ENCODE measurements around the gene PHLDA3. TPM values are rescaled to one million over a fixed set of nuclear protein-coding genes. Genes with fewer than 3 reads are reported as not detected.

PHLDA3 gene
- total RNA-seq, 2 donors from 2014 or later, result 25.2 to 48.8 TPM

DNA sequence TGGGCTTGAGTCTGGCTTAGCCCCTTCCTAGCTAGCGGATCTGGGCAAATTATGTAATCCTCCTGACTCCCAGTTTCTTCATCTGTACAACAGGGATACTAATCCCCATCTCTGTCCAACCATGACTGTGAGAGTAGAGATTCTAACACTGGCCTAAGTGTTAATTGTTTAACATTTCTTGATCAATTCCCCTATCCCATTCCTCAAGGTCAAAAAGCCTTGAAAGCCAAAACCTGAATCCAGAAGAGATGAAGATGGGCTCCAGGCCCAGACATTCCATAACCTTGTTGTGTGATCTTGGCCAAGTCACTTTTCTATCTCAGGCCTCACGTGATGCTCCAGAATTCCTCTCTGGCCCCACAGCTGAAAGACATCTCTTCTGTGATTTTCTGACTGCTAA, 18.8 kb upstream of the PHLDA3 start:
- H3K9me3 ChIP-seq, result no peaks in the 10 kb centered on the region
- H3K4me3 ChIP-seq, result no peak overlapping the region
- intact Hi-C loops (cut with DNase I), result no loop called here
- DNase-seq (no peak), ATAC-seq (no peak)
- H3K27me3 ChIP-seq, result no peaks in the 10 kb centered on the region
- H3K36me3 ChIP-seq (replicated peaks in 1 of 2; ENCODE audit: insufficient read depth in 1 of 2, low read depth in 2 of 2), result peaks cover 0 to 11% of the 10 kb centered on the region in 2 donors
- no peak for TF ChIP-seq POLR2A (IDR thresholded peaks at IDR 0.05)
- TF ChIP-seq, protein P1, sequence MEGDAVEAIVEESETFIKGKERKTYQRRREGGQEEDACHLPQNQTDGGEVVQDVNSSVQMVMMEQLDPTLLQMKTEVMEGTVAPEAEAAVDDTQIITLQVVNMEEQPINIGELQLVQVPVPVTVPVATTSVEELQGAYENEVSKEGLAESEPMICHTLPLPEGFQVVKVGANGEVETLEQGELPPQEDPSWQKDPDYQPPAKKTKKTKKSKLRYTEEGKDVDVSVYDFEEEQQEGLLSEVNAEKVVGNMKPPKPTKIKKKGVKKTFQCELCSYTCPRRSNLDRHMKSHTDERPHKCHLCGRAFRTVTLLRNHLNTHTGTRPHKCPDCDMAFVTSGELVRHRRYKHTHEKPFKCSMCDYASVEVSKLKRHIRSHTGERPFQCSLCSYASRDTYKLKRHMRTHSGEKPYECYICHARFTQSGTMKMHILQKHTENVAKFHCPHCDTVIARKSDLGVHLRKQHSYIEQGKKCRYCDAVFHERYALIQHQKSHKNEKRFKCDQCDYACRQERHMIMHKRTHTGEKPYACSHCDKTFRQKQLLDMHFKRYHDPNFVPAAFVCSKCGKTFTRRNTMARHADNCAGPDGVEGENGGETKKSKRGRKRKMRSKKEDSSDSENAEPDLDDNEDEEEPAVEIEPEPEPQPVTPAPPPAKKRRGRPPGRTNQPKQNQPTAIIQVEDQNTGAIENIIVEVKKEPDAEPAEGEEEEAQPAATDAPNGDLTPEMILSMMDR (IDR thresholded peaks at IDR 0.05), result no peak
- H3K4me1 ChIP-seq, result peaks cover 17% of the 10 kb centered on the region
- 64 to 84% methylated on average over 1 to 2 of the region's 2 CpGs for WGBS, 2 donors
- no peak overlapping the region for H3K27ac ChIP-seq

DNA sequence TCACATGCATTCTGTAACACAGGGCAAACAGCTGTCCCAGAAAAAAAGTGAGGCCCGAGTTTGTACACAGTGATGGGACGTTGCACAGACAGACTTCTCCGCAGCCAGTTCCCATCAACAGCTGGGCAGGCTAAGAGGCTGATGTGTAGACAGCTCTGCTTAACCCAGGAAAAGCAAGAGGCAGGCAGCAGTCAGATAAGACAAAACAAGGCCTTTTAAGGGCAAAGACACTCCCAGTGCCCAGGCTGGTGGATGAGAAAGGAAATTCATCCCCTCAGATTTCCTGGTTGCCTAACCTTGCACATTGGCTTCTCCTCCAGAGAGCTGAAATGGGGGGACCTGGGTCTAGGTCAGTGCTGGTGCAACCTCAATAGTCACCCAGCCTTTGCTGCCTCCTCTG, 17.2 kb upstream of the PHLDA3 start:
- Histone ChIP-seq H3K9me3 (no peaks in the 10 kb centered on the region), H3K36me3 (replicated peaks in 1 of 2; ENCODE audit: insufficient read depth in 1 of 2, low read depth in 2 of 2) (peaks cover 0 to 11% of the 10 kb centered on the region in 2 donors), H3K27ac (no peak overlapping the region), H3K27me3 (no peaks in the 10 kb centered on the region), H3K4me1 (peaks cover 32% of the 10 kb centered on the region), H3K4me3 (no peak overlapping the region)
- WGBS, 2 donors, result 67 to 68% methylated on average over 3 of the region's 3 CpGs
- intact Hi-C loops (cut with DNase I), result no loop called here
- TF ChIP-seq POLR2A (IDR thresholded peaks at IDR 0.05), result no peak
- TF ChIP-seq, protein P1 (IDR thresholded peaks at IDR 0.05), result no peak
- ATAC-seq, result no peak
- no peak for DNase-seq

DNA sequence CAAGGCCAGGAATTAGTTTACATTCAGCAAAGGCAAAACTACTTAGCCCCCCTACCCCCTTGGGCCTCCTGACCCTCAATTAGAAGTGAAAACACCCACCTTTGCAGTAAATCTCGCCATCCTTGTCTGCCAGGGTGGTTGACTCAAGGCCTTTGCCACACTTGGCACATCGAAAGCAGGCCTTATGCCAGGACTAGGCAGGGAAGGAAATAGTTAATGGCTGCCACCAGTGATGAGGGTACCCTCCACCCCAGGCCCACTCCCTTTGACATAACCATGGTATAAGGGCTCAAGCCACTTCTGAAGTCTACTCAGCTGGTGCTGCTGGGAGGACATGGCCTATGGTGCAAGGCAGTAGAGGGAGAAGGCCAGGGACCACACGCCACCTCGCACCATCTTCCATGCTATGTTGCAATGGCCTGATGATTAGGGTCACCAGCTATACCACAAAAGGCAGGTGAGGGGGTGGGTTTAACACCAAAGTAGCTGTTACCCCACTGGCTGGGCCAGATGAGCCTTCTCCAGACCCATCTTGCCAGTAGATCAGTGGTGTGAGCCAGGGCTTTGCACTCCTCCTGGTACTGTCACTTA, 16.3 kb upstream of the PHLDA3 start:
- Histone ChIP-seq H3K36me3 (replicated peaks in 1 of 2; ENCODE audit: insufficient read depth in 1 of 2, low read depth in 2 of 2) (peaks cover 0 to 11% of the 10 kb centered on the region in 2 donors), H3K27ac (no peak overlapping the region), H3K9me3 (no peaks in the 10 kb centered on the region), H3K4me3 (no peak overlapping the region), H3K27me3 (no peaks in the 10 kb centered on the region), H3K4me1 (peaks cover 39% of the 10 kb centered on the region)
- intact Hi-C loops (cut with DNase I), result no loop called here
- no peak for ATAC-seq
- DNase-seq, result no peak
- no peak for TF ChIP-seq POLR2A (IDR thresholded peaks at IDR 0.05)
- TF ChIP-seq, protein P1 (IDR thresholded peaks at IDR 0.05), result no peak
- WGBS, 2 donors, result 90% methylated on average over 3 to 4 of the region's 4 CpGs

DNA sequence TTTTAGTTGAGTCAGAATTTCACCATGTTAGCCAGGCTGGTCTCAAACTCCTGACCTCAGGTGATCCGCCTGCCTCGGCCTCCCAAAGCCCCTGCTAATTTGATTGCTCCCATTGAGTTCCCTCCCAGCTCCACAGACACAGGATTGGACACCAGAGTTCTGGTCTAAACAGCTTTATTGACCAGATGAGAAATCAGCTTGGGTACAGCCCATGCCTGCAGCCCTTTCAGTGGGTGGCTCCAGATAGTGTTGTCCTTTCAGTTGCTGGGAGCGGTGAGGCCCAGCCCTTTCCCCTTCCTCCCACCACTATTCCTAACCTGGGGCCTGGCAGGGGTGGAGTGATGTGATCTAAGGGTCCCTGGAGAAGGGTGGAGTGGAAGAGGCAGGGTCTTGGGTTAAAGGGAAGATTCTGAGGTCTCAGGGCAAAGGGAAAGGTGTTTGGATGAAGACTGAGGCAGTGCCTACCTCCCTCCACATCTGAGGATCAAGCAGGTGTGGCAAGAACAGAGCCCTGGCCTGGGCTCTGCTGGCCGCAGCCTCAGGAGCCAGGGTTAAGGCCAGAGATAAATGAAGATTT, 14.5 kb upstream of the PHLDA3 start:
- H3K27ac ChIP-seq, result no peak overlapping the region
- H3K36me3 ChIP-seq (replicated peaks in 1 of 2; ENCODE audit: insufficient read depth in 1 of 2, low read depth in 2 of 2), result peaks cover 0 to 9% of the 10 kb centered on the region in 2 donors
- TF ChIP-seq, protein P1 (IDR thresholded peaks at IDR 0.05), result no peak
- TF ChIP-seq POLR2A (IDR thresholded peaks at IDR 0.05), result no peak
- H3K27me3 ChIP-seq, result no peaks in the 10 kb centered on the region
- H3K4me3 ChIP-seq, result no peak overlapping the region
- peaks cover 29% of the 10 kb centered on the region for H3K4me1 ChIP-seq
- intact Hi-C loops (cut with DNase I), result loop anchor here (5.0 kb wide), 1 partner anchor 34 kb away; no protein-coding TSS in a partner anchor
- ATAC-seq, result no peak
- no peaks in the 10 kb centered on the region for H3K9me3 ChIP-seq
- 93% methylated on average over 4 of the region's 4 CpGs for WGBS, 2 donors
- no peak for DNase-seq

DNA sequence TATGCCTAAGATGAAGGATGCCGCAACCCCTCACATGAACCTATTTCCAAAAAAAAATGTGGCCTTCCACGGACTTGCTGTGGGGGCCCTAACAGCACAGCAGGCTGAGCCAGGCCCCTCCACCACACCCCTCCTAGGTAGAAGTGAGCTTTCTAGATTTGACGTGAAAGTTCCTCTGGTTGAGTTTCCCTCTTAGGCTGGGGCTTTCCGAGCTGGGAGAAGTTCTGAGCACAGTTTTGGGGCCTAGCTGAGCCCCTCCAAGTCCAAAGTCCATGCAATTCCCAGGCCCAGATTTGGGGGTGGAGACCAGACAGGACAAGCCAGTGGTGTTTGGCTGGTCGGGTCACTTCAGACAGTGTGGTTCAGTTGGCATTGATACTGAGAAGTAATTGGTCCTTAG, 13.8 kb upstream of the PHLDA3 start:
- Histone ChIP-seq H3K27me3 (no peaks in the 10 kb centered on the region), H3K4me1 (peaks cover 28% of the 10 kb centered on the region), H3K27ac (peak overlapping the region in 1 of 4 donors; percentile 5), H3K4me3 (no peak overlapping the region), H3K9me3 (no peaks in the 10 kb centered on the region), H3K36me3 (replicated peaks in 1 of 2; ENCODE audit: insufficient read depth in 1 of 2, low read depth in 2 of 2) (peaks cover 0 to 9% of the 10 kb centered on the region in 2 donors)
- intact Hi-C loops (cut with DNase I), result loop anchor here (5.0 kb wide), 1 partner anchor 35 kb away; no protein-coding TSS in a partner anchor
- no peak for TF ChIP-seq POLR2A (IDR thresholded peaks at IDR 0.05)
- TF ChIP-seq, protein P1 (IDR thresholded peaks at IDR 0.05), result no peak
- WGBS, 2 donors, result 53 to 67% methylated on average over 3 to 5 of the region's 5 CpGs
- ATAC-seq, result no peak
- DNase-seq, result no peak
